ENCODE data around the gene OR10K2. TPM values are rescaled to one million over a fixed set of nuclear protein-coding genes. Genes with fewer than 3 reads are reported as not detected.
"Not testable (repeated sequence)": the region's sequence is repeated elsewhere in the genome, so short reads cannot be mapped to it uniquely, and the experiment has no call there.

The OR10K2 gene
- total RNA-seq (2014; rRNA removed; shearing (Covaris generic)), result not detected in 2 replicates

GRCh38 chr1:158426137-158426536 is at the start of gene OR10K2:
OR10K2 (minus strand) TSS chr1:158426237; CDS start chr1:158420866, 5,371 bp downstream.
- in situ Hi-C loops (cut with HindIII; ENCODE audit: low sequenced_read_pairs), result no loop called here
- DNase-seq (ENCODE audit: low spot score), result no peak

- in situ Hi-C loops (cut with HindIII; ENCODE audit: low sequenced_read_pairs), result no loop called here
Observed at GRCh38 chr1:158471920-158472319, 45.9 kb upstream of the OR10K2 start, which contains the start of gene OR10R2. OR10R2 (plus strand) TSS chr1:158472220; CDS start chr1:158472326, 106 bp downstream.

GRCh38 chr1:158461534-158461933 is 35.5 kb upstream of the OR10K2 start, which contains the start of gene OR10K1:
OR10K1 (plus strand) TSS chr1:158461834; CDS start chr1:158465562, 3,728 bp downstream.
- in situ Hi-C loops (cut with HindIII; ENCODE audit: low sequenced_read_pairs), result no loop called here
- DNase-seq (ENCODE audit: low spot score), result no peak

More at GRCh38 chr1:158471920-158472319, 45.9 kb upstream of the OR10K2 start, which contains the start of gene OR10R2:
- DNase-seq (ENCODE audit: low spot score), result no peak

GRCh38 chr1:158458263-158458662 is 32.2 kb upstream of the OR10K2 start:
- DNase-seq (ENCODE audit: low spot score), result no peak
- in situ Hi-C loops (cut with HindIII; ENCODE audit: low sequenced_read_pairs), result no loop called here

- in situ Hi-C loops (cut with HindIII; ENCODE audit: low sequenced_read_pairs), result no loop called here
- DNase-seq (ENCODE audit: low spot score), result no peak
Observed at GRCh38 chr1:158457246-158457645, 31.2 kb upstream of the OR10K2 start.

- no peak for DNase-seq (ENCODE audit: low spot score)
- in situ Hi-C loops (cut with HindIII; ENCODE audit: low sequenced_read_pairs), result no loop called here
Observed at GRCh38 chr1:158454537-158454936, 28.5 kb upstream of the OR10K2 start.

GRCh38 chr1:158445376-158445775 is 19.3 kb upstream of the OR10K2 start:
- no peak for DNase-seq (ENCODE audit: low spot score)
- in situ Hi-C loops (cut with HindIII; ENCODE audit: low sequenced_read_pairs), result no loop called here

- in situ Hi-C loops (cut with HindIII; ENCODE audit: low sequenced_read_pairs), result no loop called here
- DNase-seq (ENCODE audit: low spot score), result no peak
Observed at GRCh38 chr1:158434741-158435140, 8.7 kb upstream of the OR10K2 start.

- in situ Hi-C loops (cut with HindIII; ENCODE audit: low sequenced_read_pairs); DNase-seq (ENCODE audit: low spot score): not testable (repeated sequence)
Observed at GRCh38 chr1:158430163-158430562, 4.1 kb upstream of the OR10K2 start.

GRCh38 chr1:158425027-158425426 is 1.0 kb downstream of the OR10K2 start:
- DNase-seq (ENCODE audit: low spot score), result no peak
- in situ Hi-C loops (cut with HindIII; ENCODE audit: low sequenced_read_pairs), result no loop called here

- no peak for DNase-seq (ENCODE audit: low spot score)
- in situ Hi-C loops (cut with HindIII; ENCODE audit: low sequenced_read_pairs), result no loop called here
Observed at GRCh38 chr1:158422212-158422611, 3.8 kb downstream of the OR10K2 start.

- no peak for DNase-seq (ENCODE audit: low spot score)
- in situ Hi-C loops (cut with HindIII; ENCODE audit: low sequenced_read_pairs), result no loop called here
Observed at GRCh38 chr1:158417586-158417985, 8.5 kb downstream of the OR10K2 start.

- DNase-seq (ENCODE audit: low spot score), result no peak
- in situ Hi-C loops (cut with HindIII; ENCODE audit: low sequenced_read_pairs), result no loop called here
Observed at GRCh38 chr1:158414651-158415345, 11.2 kb downstream of the OR10K2 start.

GRCh38 chr1:158407092-158407491 is 18.9 kb downstream of the OR10K2 start:
- in situ Hi-C loops (cut with HindIII; ENCODE audit: low sequenced_read_pairs), result no loop called here
- no peak for DNase-seq (ENCODE audit: low spot score)

- in situ Hi-C loops (cut with HindIII; ENCODE audit: low sequenced_read_pairs), result no loop called here
- DNase-seq (ENCODE audit: low spot score), result no peak
Observed at GRCh38 chr1:158400871-158401270, 25.2 kb downstream of the OR10K2 start.

- DNase-seq (ENCODE audit: low spot score), result no peak
- in situ Hi-C loops (cut with HindIII; ENCODE audit: low sequenced_read_pairs), result no loop called here
Observed at GRCh38 chr1:158398818-158399514, 27.1 kb downstream of the OR10K2 start, which contains the start of gene OR10T2. OR10T2 (minus strand) TSS chr1:158399466; CDS start chr1:158399466, 0 bp downstream.

GRCh38 chr1:158396646-158397045 is 29.4 kb downstream of the OR10K2 start:
- DNase-seq (ENCODE audit: low spot score), result no peak
- in situ Hi-C loops (cut with HindIII; ENCODE audit: low sequenced_read_pairs), result no loop called here

GRCh38 chr1:158393476-158393875 is 32.6 kb downstream of the OR10K2 start:
- in situ Hi-C loops (cut with HindIII; ENCODE audit: low sequenced_read_pairs), result no loop called here
- DNase-seq (ENCODE audit: low spot score), result no peak

- in situ Hi-C loops (cut with HindIII; ENCODE audit: low sequenced_read_pairs), result no loop called here
- no peak for DNase-seq (ENCODE audit: low spot score)
Observed at GRCh38 chr1:158391099-158391498, 34.9 kb downstream of the OR10K2 start.

GRCh38 chr1:158390331-158390730 is 35.7 kb downstream of the OR10K2 start:
- in situ Hi-C loops (cut with HindIII; ENCODE audit: low sequenced_read_pairs), result no loop called here
- no peak for DNase-seq (ENCODE audit: low spot score)
